ENCODE data around the gene VWA8.

Gene VWA8

DNA sequence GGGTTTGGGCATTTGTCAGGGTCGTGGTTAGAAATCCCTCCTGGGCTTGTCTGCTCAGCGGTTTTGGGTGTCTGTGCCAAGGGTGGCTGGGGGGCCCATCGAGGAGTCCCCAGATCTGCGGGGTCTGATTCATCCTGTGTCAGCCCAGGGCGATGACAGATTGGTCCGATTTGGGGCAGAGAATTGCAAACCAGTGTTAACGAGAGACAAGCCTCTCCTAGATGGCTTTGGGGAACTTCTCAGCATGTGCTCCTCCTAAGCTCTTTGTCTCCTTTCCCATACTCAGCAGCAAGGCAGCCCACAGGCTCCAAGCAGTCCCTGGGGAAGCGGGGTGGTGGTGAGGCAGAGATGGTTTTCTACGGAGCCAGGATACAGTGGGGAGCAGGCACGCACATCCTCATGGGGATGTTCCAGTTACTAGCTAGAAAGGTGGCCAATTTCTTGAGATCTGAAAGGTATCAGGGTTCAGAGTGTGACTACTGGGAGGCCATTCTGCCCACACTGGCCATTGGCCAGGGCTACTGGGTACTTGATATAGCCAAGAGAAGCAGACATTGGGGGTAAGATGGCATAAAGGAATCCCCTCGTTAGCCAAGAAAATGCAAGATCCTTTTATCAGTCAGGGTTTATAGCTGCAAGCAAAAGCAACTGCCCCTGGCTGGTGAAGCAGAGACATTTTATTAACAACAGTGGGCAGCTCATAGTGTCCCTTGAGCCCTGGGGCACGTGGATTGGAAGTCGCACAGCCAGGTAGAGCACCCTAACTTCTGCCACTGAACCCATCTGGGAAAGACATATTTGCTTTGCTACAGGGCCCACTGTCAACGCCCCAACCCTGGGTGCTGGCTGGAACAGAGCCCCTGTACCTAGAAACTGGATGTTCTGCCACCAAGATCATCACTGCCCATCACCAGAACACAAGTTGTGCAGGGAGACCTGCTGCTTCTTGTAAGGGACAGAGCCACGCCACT is 440.0 kb downstream of the VWA8 start:
- Histone ChIP-seq H3K27ac (no peak overlapping the region), H3K4me2 (no peak overlapping the region), H3K4me1 (ENCODE audit: low read depth, poor library complexity, severe bottlenecking) (no peaks in the 10 kb centered on the region), H4K20me1 (ENCODE audit: insufficient read depth) (no peaks in the 10 kb centered on the region), H3K27me3 (ENCODE audit: insufficient read depth, low read depth) (no peaks in the 10 kb centered on the region), H3K79me2 (ENCODE audit: insufficient read depth, low read depth) (no peaks in the 10 kb centered on the region), H3K9ac (no peak overlapping the region), H3K36me3 (ENCODE audit: insufficient read depth) (no peaks in the 10 kb centered on the region), H2AFZ (ENCODE audit: low read depth) (no peak overlapping the region), H3K4me3 (IDR thresholded peaks at IDR 0.05; ENCODE audit: insufficient read depth, low read depth, low read length) (no peak overlapping the region)
- TF ChIP-seq, protein P1, sequence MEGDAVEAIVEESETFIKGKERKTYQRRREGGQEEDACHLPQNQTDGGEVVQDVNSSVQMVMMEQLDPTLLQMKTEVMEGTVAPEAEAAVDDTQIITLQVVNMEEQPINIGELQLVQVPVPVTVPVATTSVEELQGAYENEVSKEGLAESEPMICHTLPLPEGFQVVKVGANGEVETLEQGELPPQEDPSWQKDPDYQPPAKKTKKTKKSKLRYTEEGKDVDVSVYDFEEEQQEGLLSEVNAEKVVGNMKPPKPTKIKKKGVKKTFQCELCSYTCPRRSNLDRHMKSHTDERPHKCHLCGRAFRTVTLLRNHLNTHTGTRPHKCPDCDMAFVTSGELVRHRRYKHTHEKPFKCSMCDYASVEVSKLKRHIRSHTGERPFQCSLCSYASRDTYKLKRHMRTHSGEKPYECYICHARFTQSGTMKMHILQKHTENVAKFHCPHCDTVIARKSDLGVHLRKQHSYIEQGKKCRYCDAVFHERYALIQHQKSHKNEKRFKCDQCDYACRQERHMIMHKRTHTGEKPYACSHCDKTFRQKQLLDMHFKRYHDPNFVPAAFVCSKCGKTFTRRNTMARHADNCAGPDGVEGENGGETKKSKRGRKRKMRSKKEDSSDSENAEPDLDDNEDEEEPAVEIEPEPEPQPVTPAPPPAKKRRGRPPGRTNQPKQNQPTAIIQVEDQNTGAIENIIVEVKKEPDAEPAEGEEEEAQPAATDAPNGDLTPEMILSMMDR (conservative IDR thresholded peaks at IDR 0.05; ENCODE audit: low read depth, low read length) = no peak

DNA sequence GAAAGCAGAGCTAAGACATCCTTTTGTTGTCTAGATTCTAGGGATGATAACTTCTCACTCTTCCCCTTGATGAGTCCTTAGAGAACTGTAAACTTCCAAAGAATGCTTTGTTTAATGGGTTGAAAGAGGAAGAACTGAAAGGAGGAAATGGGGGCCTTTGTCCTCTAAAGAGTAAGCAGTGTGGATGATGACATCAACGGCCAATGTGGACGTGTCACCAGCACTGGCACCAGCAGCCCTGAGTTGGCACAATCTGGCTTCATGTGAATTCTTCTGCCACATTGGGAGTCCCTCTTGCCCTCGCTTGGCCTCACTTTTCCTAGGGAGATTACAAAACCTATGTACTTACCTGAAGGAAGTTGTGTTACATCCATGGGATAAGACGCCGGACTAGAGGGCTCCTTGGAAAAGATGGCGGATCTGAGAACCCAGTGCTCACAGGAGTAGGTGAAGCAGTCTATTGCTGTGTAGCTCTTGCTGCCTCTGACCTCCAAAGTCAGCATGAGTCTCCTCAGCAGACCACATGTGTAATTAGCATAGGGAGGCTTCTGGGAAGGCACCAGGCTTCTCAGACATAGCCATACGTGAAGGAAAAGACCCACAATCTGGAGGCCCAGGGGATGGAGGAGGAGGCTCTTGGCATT is 440.8 kb downstream of the VWA8 start:
- Histone ChIP-seq H3K36me3 (ENCODE audit: insufficient read depth) (no peaks in the 10 kb centered on the region), H3K4me3 (IDR thresholded peaks at IDR 0.05; ENCODE audit: insufficient read depth, low read depth, low read length) (no peak overlapping the region), H3K79me2 (ENCODE audit: insufficient read depth, low read depth) (no peaks in the 10 kb centered on the region), H3K4me1 (ENCODE audit: low read depth, poor library complexity, severe bottlenecking) (no peaks in the 10 kb centered on the region), H3K9ac (no peak overlapping the region), H3K27ac (no peak overlapping the region), H3K4me2 (no peak overlapping the region), H2AFZ (ENCODE audit: low read depth) (no peak overlapping the region), H4K20me1 (ENCODE audit: insufficient read depth) (no peaks in the 10 kb centered on the region), H3K27me3 (ENCODE audit: insufficient read depth, low read depth) (no peaks in the 10 kb centered on the region)
- TF ChIP-seq, protein P1 (conservative IDR thresholded peaks at IDR 0.05; ENCODE audit: low read depth, low read length) = no peak

Data from KMS-11 (cell line).